ENCODE data around the gene TJP1.
A peak's percentile ranks its signal among the peaks of the same experiment; 100 is the strongest.

Gene TJP1

DNA sequence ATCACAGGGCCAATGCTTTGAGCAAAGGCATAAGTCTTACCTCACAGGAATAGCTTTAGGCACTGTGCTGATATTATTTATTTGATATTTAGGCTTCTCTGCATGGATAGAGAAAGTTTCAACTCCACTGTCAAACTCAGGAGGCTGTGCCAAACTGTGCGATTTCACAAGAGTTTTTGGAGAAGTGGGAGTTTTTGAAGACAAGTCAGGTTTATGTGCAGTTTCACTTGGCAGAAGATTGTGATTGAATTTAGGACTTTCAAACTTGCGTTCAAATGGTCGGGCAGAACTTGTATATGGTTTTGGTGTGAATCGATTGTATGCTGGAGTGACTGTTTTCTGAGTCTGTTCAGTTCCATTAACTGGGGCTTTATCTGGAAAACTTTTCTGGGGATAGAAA is 113.7 kb downstream of the TJP1 start:
- DNase-seq (ENCODE audit: low read depth), result no peak
- H3K4me3 ChIP-seq (ENCODE audit: low read length), result no peak overlapping the region
- TF ChIP-seq, protein P1, sequence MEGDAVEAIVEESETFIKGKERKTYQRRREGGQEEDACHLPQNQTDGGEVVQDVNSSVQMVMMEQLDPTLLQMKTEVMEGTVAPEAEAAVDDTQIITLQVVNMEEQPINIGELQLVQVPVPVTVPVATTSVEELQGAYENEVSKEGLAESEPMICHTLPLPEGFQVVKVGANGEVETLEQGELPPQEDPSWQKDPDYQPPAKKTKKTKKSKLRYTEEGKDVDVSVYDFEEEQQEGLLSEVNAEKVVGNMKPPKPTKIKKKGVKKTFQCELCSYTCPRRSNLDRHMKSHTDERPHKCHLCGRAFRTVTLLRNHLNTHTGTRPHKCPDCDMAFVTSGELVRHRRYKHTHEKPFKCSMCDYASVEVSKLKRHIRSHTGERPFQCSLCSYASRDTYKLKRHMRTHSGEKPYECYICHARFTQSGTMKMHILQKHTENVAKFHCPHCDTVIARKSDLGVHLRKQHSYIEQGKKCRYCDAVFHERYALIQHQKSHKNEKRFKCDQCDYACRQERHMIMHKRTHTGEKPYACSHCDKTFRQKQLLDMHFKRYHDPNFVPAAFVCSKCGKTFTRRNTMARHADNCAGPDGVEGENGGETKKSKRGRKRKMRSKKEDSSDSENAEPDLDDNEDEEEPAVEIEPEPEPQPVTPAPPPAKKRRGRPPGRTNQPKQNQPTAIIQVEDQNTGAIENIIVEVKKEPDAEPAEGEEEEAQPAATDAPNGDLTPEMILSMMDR (conservative IDR thresholded peaks at IDR 0.05; ENCODE audit: low read depth, low read length), result no peak

DNA sequence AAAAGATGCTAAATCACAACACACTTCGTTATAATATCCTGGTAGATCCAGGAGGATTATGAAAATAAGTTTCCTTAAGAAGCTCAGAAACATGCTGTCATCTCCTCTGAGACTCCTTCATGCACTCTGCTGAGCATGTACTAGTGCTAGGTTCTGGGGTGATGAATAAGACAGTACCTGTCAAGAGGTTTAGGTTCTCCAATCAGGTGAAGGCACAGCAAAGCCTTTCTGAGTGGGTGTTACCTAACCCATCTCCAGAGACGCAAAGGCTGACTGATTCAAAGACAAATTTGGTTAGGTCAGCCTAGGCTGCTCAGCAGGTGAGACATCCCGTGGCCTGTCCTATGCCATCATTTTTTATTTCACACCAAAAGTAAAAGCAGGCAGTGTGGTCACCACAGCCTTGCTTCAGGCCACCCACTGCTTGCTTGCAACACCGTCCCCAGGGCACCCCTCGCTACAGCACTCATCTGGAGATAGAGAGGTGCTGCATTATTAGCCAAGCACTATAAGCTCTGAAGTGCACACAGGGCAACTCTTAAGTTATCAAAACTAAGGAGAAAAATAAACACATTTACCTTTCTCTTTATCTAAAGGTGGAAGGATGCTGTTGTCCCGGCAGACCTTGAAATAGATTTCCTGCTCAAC is 117.2 kb downstream of the TJP1 start:
- DNase-seq (ENCODE audit: low read depth), result no peak
- TF ChIP-seq, protein P1 (conservative IDR thresholded peaks at IDR 0.05; ENCODE audit: low read depth, low read length), result no peak
- no peak overlapping the region for H3K4me3 ChIP-seq (ENCODE audit: low read length)

DNA sequence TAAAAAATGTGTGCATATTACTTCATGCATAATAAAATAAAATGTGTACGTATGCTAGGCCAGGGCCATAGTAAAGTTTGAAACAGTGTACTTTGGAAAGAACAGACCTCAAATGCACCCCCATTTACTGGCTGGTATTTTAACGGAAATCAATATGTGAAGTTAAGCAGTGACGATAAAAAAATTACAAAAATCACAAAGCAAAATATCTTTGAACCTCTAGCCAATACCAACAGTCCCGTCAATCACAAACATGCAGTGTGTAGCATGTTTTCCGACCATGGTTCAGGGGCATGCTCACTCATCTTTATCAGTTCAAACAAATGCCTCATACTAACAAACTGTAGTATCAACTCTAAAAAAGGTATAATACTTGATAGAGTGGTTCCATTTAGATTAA is 121.1 kb downstream of the TJP1 start:
- TF ChIP-seq, protein P1 (conservative IDR thresholded peaks at IDR 0.05; ENCODE audit: low read depth, low read length), result no peak
- H3K4me3 ChIP-seq (ENCODE audit: low read length), result no peak overlapping the region
- DNase-seq (ENCODE audit: low read depth), result no peak

DNA sequence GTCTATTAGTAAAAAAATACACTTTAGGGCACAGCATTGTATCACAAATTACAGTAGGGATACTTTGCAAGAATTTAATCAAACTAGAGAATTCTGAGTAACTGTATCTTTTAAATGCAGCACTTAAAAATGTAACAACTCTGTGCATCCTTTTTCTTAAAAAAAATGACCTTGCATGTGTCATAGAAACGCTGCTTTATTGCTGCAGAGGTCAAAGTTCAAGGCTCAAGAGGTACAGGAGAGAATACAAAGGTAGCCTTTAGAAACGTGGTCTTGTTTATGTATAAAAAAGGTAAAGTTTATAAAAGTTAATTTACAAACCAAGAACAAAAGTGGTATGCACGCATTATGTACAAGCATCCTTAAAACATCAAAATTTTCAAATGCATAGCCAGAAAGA is 122.0 kb downstream of the TJP1 start:
- H3K4me3 ChIP-seq (ENCODE audit: low read length), result no peak overlapping the region
- TF ChIP-seq, protein P1 (conservative IDR thresholded peaks at IDR 0.05; ENCODE audit: low read depth, low read length), result no peak
- DNase-seq (ENCODE audit: low read depth), result no peak

DNA sequence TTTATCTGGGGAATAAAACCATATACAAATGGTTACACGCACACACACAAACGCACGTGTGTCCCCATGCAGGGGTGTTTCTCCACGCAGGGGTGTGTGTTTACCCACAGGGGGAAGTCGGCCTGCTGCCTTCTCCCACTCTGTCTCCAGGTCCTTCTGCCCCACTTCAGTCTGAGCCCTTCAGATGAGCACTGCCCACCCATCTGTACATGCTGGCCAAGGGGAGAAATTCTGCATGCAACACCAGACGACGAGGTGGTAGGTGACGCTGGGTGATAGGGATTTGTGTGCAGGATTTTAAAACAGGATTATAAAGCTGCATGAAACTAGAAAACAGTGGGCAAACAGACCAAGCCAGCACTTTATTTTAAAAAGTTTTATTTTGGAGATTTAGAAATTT is 122.5 kb downstream of the TJP1 start:
- TF ChIP-seq, protein P1 (conservative IDR thresholded peaks at IDR 0.05; ENCODE audit: low read depth, low read length), result no peak
- DNase-seq (ENCODE audit: low read depth), result no peak
- no peak overlapping the region for H3K4me3 ChIP-seq (ENCODE audit: low read length)

DNA sequence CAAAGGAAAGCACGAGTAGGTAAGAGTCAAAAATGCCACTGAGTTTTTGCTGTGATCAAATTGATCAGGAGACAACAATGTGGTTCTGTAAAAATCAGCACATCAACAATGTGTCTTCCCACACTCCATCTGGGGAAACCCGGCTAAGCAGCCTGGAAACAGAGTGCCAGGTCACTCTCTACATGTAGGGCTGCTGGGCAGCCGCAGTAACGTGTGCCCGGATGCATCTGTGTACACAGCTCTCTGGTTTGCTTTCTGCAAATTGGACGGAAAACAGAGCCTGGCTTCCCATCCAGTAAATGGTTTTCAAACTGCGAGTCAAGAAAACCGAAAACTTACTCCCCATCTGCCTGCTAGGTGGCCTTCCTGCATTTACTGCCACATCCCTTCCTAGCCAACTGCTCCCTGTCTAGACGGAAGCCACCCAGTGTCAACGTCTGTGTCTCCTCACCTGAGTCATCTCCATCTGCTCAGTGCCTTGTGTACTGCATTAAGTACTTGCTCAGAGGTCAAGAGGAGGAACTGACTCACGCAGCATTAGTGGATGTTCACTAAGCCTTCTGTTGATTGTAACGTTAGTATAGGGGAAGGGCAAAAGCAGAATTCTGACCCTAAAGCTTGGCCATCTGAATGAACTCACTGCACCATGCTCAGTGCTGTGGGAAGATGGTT is 124.1 kb downstream of the TJP1 start:
- peak; percentile 50 for DNase-seq (ENCODE audit: low read depth)
- TF ChIP-seq, protein P1 (conservative IDR thresholded peaks at IDR 0.05; ENCODE audit: low read depth, low read length), result no peak
- no peak overlapping the region for H3K4me3 ChIP-seq (ENCODE audit: low read length)

Measured in retinal pigment epithelial cell (primary cell).